ENCODE results near the gene SGCD. TPM values are rescaled to one million over a fixed set of nuclear protein-coding genes. Genes with fewer than 3 reads are reported as not detected.

Gene SGCD
- total RNA-seq, 4 donors from 2014 or later, result 0.53 to 2.3 (median 1.2) TPM

DNA sequence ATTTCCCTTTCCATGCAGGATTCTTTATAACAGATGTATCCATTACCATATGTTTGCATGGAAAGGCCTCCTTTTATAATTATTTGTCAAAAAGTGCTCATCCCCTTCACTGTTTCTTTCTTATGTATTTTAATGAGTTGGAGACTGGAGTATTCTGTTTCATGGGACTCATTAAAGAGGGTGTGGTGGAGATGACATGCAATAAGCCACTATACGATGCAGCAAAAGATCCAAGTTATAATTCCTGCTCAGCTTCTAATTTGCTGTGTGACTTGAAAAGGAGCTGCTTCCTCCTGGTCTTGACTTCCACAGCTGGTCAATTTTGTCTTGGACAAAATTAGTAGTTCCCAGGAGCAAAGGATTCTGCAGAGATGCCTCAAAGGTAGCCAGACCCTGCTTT is 13.9 kb downstream of the SGCD start:
- WGBS, 2 donors, result 50 to 59% methylated on average over 1 of the region's 1 CpG
- TF ChIP-seq POLR2A (IDR thresholded peaks at IDR 0.05), result no peak
- no peak for TF ChIP-seq CTCF (IDR thresholded peaks at IDR 0.05)
- intact Hi-C loops (cut with DNase I; ENCODE audit: low total_unique reads), result no loop called here
- no peak overlapping the region for H3K4me3 ChIP-seq (ENCODE audit: low read depth, poor library complexity, severe bottlenecking)
- no peak for DNase-seq (ENCODE audit: low spot score in 2 of 2)

- no peak overlapping the region for H3K4me3 ChIP-seq (ENCODE audit: low read depth, poor library complexity, severe bottlenecking)
- intact Hi-C loops (cut with DNase I; ENCODE audit: low total_unique reads), result no loop called here
- DNase-seq (ENCODE audit: low spot score in 2 of 2), result no peak
- 77 to 81% methylated on average over 2 of the region's 2 CpGs for WGBS, 2 donors
- no peak for TF ChIP-seq POLR2A (IDR thresholded peaks at IDR 0.05)
- no peak for TF ChIP-seq CTCF (IDR thresholded peaks at IDR 0.05)
Observed at GRCh38 chr5:156350256-156350655, 23.3 kb downstream of the SGCD start.

DNA sequence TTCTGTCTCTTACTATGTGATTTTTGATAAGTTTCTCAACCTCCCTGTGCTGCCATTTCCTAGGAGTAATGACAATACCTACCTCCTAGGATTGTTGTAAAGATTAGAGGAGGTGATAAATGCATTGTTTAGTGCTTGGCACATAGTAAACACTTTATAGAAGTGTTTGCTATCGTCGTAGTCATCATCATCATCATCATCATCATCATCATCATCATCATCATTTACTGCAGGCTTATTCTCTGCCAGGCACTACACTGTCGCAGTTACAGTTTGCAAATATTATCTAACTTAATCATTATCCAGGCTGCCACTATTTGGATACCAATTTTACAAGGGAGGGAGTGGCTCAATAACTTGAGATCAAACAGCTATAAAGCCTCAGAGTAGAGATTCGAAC is 24.5 kb downstream of the SGCD start:
- H3K4me3 ChIP-seq (ENCODE audit: low read depth, poor library complexity, severe bottlenecking), result no peak overlapping the region
- no peak for DNase-seq (ENCODE audit: low spot score in 2 of 2)
- TF ChIP-seq CTCF (IDR thresholded peaks at IDR 0.05) (no peak), POLR2A (IDR thresholded peaks at IDR 0.05) (no peak)
- WGBS, 2 donors, result 77 to 84% methylated on average over 4 of the region's 4 CpGs
- intact Hi-C loops (cut with DNase I; ENCODE audit: low total_unique reads), result no loop called here

- no peak for DNase-seq (ENCODE audit: low spot score in 2 of 2)
- intact Hi-C loops (cut with DNase I; ENCODE audit: low total_unique reads), result no loop called here
- no peak overlapping the region for H3K4me3 ChIP-seq (ENCODE audit: low read depth, poor library complexity, severe bottlenecking)
- TF ChIP-seq POLR2A (IDR thresholded peaks at IDR 0.05) (no peak), CTCF (IDR thresholded peaks at IDR 0.05) (no peak)
Observed at GRCh38 chr5:156354571-156354970, 27.6 kb downstream of the SGCD start.

- WGBS, 2 donors, result 81 to 93% methylated on average over 2 of the region's 2 CpGs
- DNase-seq (ENCODE audit: low spot score in 2 of 2), result no peak
- no peak for TF ChIP-seq POLR2A (IDR thresholded peaks at IDR 0.05)
- no peak for TF ChIP-seq CTCF (IDR thresholded peaks at IDR 0.05)
- H3K4me3 ChIP-seq (ENCODE audit: low read depth, poor library complexity, severe bottlenecking), result no peak overlapping the region
- intact Hi-C loops (cut with DNase I; ENCODE audit: low total_unique reads), result no loop called here
Observed at GRCh38 chr5:156356238-156356637, 29.3 kb downstream of the SGCD start.

GRCh38 chr5:156359476-156359875 is 32.5 kb downstream of the SGCD start:
- intact Hi-C loops (cut with DNase I; ENCODE audit: low total_unique reads), result no loop called here

More at GRCh38 chr5:156359476-156359875, 32.5 kb downstream of the SGCD start:
- TF ChIP-seq CTCF (IDR thresholded peaks at IDR 0.05), result no peak
- DNase-seq (ENCODE audit: low spot score in 2 of 2), result no peak
- H3K4me3 ChIP-seq (ENCODE audit: low read depth, poor library complexity, severe bottlenecking), result no peak overlapping the region
- 64 to 93% methylated on average over 1 of the region's 1 CpG for WGBS, 2 donors
